Medulla oblongata (tissue), 1 donor: ENCODE results near the gene PSMA5.
A peak's percentile ranks its signal among the peaks of the same experiment; 100 is the strongest.

Experiments used
- DNase-seq: peaks from one replicate; pipeline ENCODE4 v3.0.0-alpha.2; 2015; ENCODE audit errors: extremely low spot score

PSMA5 gene

GRCh38 chr1:109368464-109368863, 57.8 kb downstream of the PSMA5 start:
- no peak for DNase-seq

- no peak for DNase-seq
Observed at GRCh38 chr1:109367626-109368025, 58.6 kb downstream of the PSMA5 start.

GRCh38 chr1:109365642-109366204, 60.5 kb downstream of the PSMA5 start:
- no peak for DNase-seq

GRCh38 chr1:109361649-109362048, 64.6 kb downstream of the PSMA5 start:
- DNase-seq: no peak

GRCh38 chr1:109361069-109361468, 65.2 kb downstream of the PSMA5 start:
- DNase-seq: peak; percentile 51

GRCh38 chr1:109357616-109358015, 68.6 kb downstream of the PSMA5 start:
- no peak for DNase-seq

GRCh38 chr1:109356915-109357314, 69.3 kb downstream of the PSMA5 start:
- DNase-seq: no peak

- DNase-seq: no peak
Observed at GRCh38 chr1:109356505-109356904, 69.7 kb downstream of the PSMA5 start.

GRCh38 chr1:109354929-109355328, 71.3 kb downstream of the PSMA5 start:
- DNase-seq: no peak

- DNase-seq: no peak
Observed at GRCh38 chr1:109351457-109351856, 74.8 kb downstream of the PSMA5 start.

- DNase-seq: no peak
Observed at GRCh38 chr1:109350655-109351054, 75.6 kb downstream of the PSMA5 start.

GRCh38 chr1:109350182-109350581, 76.1 kb downstream of the PSMA5 start:
- DNase-seq: no peak
